ENCODE measurements around the gene ZNF507.

DNA sequence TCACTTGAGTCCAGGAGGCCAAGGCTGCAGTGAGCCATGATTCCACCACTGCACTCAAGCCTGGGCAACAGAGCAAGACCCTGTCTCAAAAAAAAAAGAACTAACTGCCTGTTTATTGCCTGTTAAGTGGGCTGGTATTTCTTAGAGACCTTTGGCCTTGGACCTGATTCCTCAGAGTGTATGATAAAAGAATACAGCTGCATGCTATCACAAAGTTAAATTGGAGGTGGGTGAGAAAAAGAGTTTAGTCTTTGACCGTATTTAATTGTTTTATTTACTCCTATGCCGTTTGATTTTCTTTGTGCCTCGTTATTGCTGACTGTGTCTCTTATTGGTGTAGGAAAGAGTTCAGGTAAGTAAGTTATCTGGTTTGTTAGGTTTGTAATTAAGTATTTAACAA, 34.9 kb downstream of the ZNF507 start:
- TF ChIP-seq, protein P1, sequence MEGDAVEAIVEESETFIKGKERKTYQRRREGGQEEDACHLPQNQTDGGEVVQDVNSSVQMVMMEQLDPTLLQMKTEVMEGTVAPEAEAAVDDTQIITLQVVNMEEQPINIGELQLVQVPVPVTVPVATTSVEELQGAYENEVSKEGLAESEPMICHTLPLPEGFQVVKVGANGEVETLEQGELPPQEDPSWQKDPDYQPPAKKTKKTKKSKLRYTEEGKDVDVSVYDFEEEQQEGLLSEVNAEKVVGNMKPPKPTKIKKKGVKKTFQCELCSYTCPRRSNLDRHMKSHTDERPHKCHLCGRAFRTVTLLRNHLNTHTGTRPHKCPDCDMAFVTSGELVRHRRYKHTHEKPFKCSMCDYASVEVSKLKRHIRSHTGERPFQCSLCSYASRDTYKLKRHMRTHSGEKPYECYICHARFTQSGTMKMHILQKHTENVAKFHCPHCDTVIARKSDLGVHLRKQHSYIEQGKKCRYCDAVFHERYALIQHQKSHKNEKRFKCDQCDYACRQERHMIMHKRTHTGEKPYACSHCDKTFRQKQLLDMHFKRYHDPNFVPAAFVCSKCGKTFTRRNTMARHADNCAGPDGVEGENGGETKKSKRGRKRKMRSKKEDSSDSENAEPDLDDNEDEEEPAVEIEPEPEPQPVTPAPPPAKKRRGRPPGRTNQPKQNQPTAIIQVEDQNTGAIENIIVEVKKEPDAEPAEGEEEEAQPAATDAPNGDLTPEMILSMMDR (IDR thresholded peaks at IDR 0.05): no peak
- no peak for TF ChIP-seq EP300 (IDR thresholded peaks at IDR 0.05; ENCODE audit: low read depth)
- TF ChIP-seq POLR2A (IDR thresholded peaks at IDR 0.05): no peak
- TF ChIP-seq POLR2AphosphoS5 (IDR thresholded peaks at IDR 0.05): no peak

Data from transverse colon (tissue), 4 donors.